Heart right ventricle (tissue), 16 donors: ENCODE measurements around the gene STAM2. TPM values are rescaled to one million over a fixed set of nuclear protein-coding genes. Genes with fewer than 3 reads are reported as not detected.
"Not testable (repeated sequence)": the region's sequence is repeated elsewhere in the genome, so short reads cannot be mapped to it uniquely, and the experiment has no call there.

Source experiments
- ATAC-seq, 8 donors: fragments of 200-7000 bp; cut with Tn5 transposase; one replicate each; pipeline ENCODE4 v1.9.1; 2020; ENCODE audit warnings: mild to moderate bottlenecking in 8 of 8, moderate library complexity in 8 of 8, moderate number of reproducible peaks in 1 of 8
- DNase-seq, 2 donors: peaks; one replicate each; pipeline ENCODE4 v3.0.0-alpha.2; 2020
- H3K27ac ChIP-seq, 10 donors: fragments of 200-600 bp; sonication (generic) in 2 of 10; one replicate each; pipeline versions ENCODE4 v1.5.0 to v1.8.0; 2020 to 2022; ENCODE audit warnings: mild to moderate bottlenecking in 3 of 10
- H3K27me3 ChIP-seq, 7 donors: fragments of 200-600 bp; one replicate each; pipeline ENCODE4 v1.8.0; 2021 to 2022; ENCODE audit warnings: mild to moderate bottlenecking in 2 of 7
- H3K36me3 ChIP-seq, 9 donors: fragments of 200-600 bp; sonication (generic) in 1 of 9; one replicate each; pipeline versions ENCODE4 v1.5.0 to v1.8.0; 2020 to 2022; ENCODE audit warnings: mild to moderate bottlenecking in 2 of 9
- H3K4me1 ChIP-seq, 9 donors: fragments of 200-600 bp; sonication (generic) in 1 of 9; one replicate each; pipeline versions ENCODE4 v1.5.0 to v1.8.0; 2020 to 2022; ENCODE audit warnings: mild to moderate bottlenecking in 4 of 9
- H3K4me3 ChIP-seq, 10 donors: fragments of 200-600 bp; sonication (generic) in 2 of 10; one replicate each; pipeline versions ENCODE4 v1.5.0 to v1.8.0; 2020 to 2022; ENCODE audit warnings: mild to moderate bottlenecking in 7 of 10, moderate library complexity in 2 of 10
- H3K9me3 ChIP-seq, 11 donors: fragments of 200-600 bp in 10 of 11; sonication (generic) in 2 of 11; one replicate each; pipeline versions ENCODE4 v1.5.0 to v1.8.0; 2013 to 2022; ENCODE audit warnings: mild to moderate bottlenecking in 2 of 11, control low read depth in 1 of 11, moderate library complexity in 1 of 11
- WGBS, 2 donors: extraction: QIAGEN DNeasy Blood & Tissue Kit; methylation state at CpG; one replicate each; pipeline ENCODE4 v1.1.7; 2013; ENCODE audit warnings: inconsistent platforms in 1 of 2; 5-methylcytosine and 5-hydroxymethylcytosine counted together
- intact Hi-C, 10 donors: fragments of 100-400 bp; cut with DNase I; formaldehyde crosslinking; loops; one replicate each; pipeline versions ENCODE4 v1.11.1 to v1.14.2; 2022
- polyA plus RNA-seq, 2 donors: library from polyadenylated mRNA; stranded (reverse); fragments of 200-250 nt; gene quantifications; one replicate each; pipeline ENCODE4 v1.2.3, GENCODE V29; 2013
- total RNA-seq, 10 donors: library from RNA; stranded (reverse); fragmentation: NEBNext Ultra II Directional in 3 of 10; extraction: Animal tissue kit (Norgen Biotek cat#: 25700) in 3 of 10; gene quantifications; one replicate each; pipeline versions ENCODE4 v1.2.1 to v1.2.4, GENCODE V29; 2021 to 2023
- TF ChIP-seq, protein P1 (sequence below), 9 donors: fragments of 200-600 bp; sonication (generic) in 2 of 9; IDR thresholded peaks; one replicate each; pipeline versions ENCODE4 v1.5.0 to v1.8.0; 2021 to 2022; ENCODE audit warnings: antibody characterized with exemption in 9 of 9, mild to moderate bottlenecking in 5 of 9, moderate library complexity in 1 of 9
- donor health status: Arrhythmogenic right ventricular cardiomyopathy.
- donor health status: ischemic (EF 13 %, LVEDD 7.1; RV severe dilation, severe dysfunction).
- donor health status: healthy with polysubstance abuse.
- donor health status: DM: no; HTN: yes; CAD: no.
- donor health status: DM: no; HTN: no; CAD: no.
- donor health status: ischemic (EF 25% LVEDD 6.9; RV normal size, moderate dysfunction).
- donor health status: ischemic (EF 25% LVEDD 5.7; RV mildly dilated, moderate dysfunction).
- donor health status: healthy.
- donor health status: DM: yes; HTN: yes; CAD: no.
- donor health status: Ischemic cardiomyopathy.
- donor health status: ischemic (EF 35%, LVEDD 5.7; RV mildly dilated, moderate dysfunction).
- donor health status: nonischemic (EF 11% LVEDD 7.7; RV severe dilation, severe dysfunction).
- donor health status: DM: yes; HTN: yes; CAD: no.
- donor health status: PGD.
- donor health status: ischemic (EF 29% LVEDD 5.4; RV normal size, mild dysfunction).
- donor health status: nonischemic (EF 23%, LVEDD 6.1; RV moderate dilation, normal function).

Gene STAM2
- total and polyA plus RNA-seq, 12 donors, result 6.9 to 35.9 (median 25.0) TPM

DNA sequence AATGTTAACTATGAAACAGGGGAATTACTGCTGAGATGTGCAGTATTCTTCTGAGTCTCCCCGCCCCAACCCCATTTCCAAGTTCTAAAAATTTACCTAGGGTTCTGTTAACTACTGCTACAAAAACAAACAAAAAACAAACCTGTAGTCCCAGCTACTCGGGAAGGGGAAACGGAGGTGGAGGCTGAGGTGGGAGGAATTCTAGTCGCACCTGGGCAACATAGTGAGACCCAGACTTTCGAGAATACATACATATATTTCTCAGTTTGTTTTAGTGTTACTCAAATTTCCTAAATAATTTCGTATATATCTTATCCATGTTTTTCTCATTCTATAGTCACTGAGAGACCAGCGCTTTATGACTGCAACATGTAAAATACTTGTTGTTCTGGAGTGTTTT lies 989 bp downstream of the STAM2 start:
- H3K9me3 ChIP-seq, result no peaks in the 10 kb centered on the region
- no peaks in the 10 kb centered on the region for H3K27me3 ChIP-seq
- H3K36me3 ChIP-seq, result no peaks in the 10 kb centered on the region
- 36 to 38% methylated on average over 7 of the region's 7 CpGs for WGBS, 2 donors
- peak overlapping the region in 8 of 10 donors; percentile 92 to 98 (median 96) for H3K27ac ChIP-seq
- TF ChIP-seq, protein P1, sequence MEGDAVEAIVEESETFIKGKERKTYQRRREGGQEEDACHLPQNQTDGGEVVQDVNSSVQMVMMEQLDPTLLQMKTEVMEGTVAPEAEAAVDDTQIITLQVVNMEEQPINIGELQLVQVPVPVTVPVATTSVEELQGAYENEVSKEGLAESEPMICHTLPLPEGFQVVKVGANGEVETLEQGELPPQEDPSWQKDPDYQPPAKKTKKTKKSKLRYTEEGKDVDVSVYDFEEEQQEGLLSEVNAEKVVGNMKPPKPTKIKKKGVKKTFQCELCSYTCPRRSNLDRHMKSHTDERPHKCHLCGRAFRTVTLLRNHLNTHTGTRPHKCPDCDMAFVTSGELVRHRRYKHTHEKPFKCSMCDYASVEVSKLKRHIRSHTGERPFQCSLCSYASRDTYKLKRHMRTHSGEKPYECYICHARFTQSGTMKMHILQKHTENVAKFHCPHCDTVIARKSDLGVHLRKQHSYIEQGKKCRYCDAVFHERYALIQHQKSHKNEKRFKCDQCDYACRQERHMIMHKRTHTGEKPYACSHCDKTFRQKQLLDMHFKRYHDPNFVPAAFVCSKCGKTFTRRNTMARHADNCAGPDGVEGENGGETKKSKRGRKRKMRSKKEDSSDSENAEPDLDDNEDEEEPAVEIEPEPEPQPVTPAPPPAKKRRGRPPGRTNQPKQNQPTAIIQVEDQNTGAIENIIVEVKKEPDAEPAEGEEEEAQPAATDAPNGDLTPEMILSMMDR (IDR thresholded peaks at IDR 0.05), result no peak
- intact Hi-C loops, result loop anchor here in 8 of 10 donors (2.0 to 10.0 kb wide), 4 partner anchors 137 to 160 kb away; partner anchors contain the start of gene FMNL2 (in 1 of the 8)
- DNase-seq, result no peak
- peak overlapping the region; percentile 56 to 98 (median 76) for H3K4me3 ChIP-seq
- H3K4me1 ChIP-seq, result peaks cover 2 to 49% (median 31%) of the 10 kb centered on the region in 9 donors
- no peak for ATAC-seq

DNA sequence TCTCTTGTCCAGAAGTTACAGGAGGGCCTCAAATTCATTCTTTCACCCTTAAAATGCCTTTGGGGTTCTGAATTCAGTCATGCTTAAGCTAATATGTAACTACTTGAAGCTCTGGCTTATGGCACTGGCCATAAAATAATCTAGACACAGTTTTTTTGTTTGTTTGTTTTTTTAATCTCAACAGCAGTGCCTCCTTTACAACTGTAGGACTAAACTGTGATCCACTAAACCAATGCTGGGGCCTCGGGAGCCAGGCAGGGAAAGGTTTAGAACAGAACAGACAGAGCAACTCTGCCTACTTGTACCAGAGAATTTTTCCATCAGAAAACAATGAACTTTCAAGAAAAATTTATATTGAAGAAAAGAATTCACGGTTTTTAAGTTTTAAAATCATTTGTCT lies 1.7 kb downstream of the STAM2 start:
- intact Hi-C loops, result loop anchor here in 9 of 10 donors (2.0 to 10.0 kb wide), 4 partner anchors 137 to 161 kb away; partner anchors contain the start of gene FMNL2 (in 1 of the 9)
- TF ChIP-seq, protein P1 (IDR thresholded peaks at IDR 0.05), result no peak
- H3K4me1 ChIP-seq, result peaks cover 2 to 57% (median 31%) of the 10 kb centered on the region in 9 donors
- 76 to 78% methylated on average over 2 of the region's 2 CpGs for WGBS, 2 donors
- H3K4me3 ChIP-seq, result peak overlapping the region in 3 of 10 donors; percentile 72 to 98 (median 83)
- H3K27me3 ChIP-seq, result no peaks in the 10 kb centered on the region
- H3K36me3 ChIP-seq, result no peaks in the 10 kb centered on the region
- H3K27ac ChIP-seq, result no peak overlapping the region
- ATAC-seq, result no peak
- no peak for DNase-seq
- H3K9me3 ChIP-seq, result no peaks in the 10 kb centered on the region

- WGBS, 2 donors, result 89 to 92% methylated on average over 5 of the region's 5 CpGs
- DNase-seq, ATAC-seq, H3K9me3 ChIP-seq, H3K4me3 ChIP-seq, H3K27me3 ChIP-seq, H3K36me3 ChIP-seq: not testable (repeated sequence)
- Histone ChIP-seq H3K4me1 (peaks cover 2 to 70% (median 40%) of the 10 kb centered on the region in 9 donors), H3K27ac (peak overlapping the region in 4 of 10 donors; percentile 1 to 60 (median 34))
- intact Hi-C loops, result loop anchor here in 7 of 10 donors (2.0 to 10.0 kb wide), 4 partner anchors 135 to 163 kb away; partner anchors contain the start of gene FMNL2 (in 1 of the 7)
Observed at GRCh38 chr2:152172201-152172785, 3.3 kb downstream of the STAM2 start.

- intact Hi-C loops, result loop anchor here in 7 of 10 donors (2.0 to 10.0 kb wide), 4 partner anchors 134 to 163 kb away; partner anchors contain the start of gene FMNL2 (in 1 of the 7)
- Histone ChIP-seq H3K36me3 (no peaks in the 10 kb centered on the region), H3K4me1 (peaks cover 5 to 75% (median 45%) of the 10 kb centered on the region in 9 donors), H3K9me3 (no peaks in the 10 kb centered on the region), H3K27ac (peak overlapping the region in 4 of 10 donors; percentile 1 to 60 (median 34)), H3K4me3 (no peak overlapping the region), H3K27me3 (no peaks in the 10 kb centered on the region)
- TF ChIP-seq, protein P1 (IDR thresholded peaks at IDR 0.05), result no peak
- DNase-seq (no peak), ATAC-seq (no peak)
- WGBS, 2 donors, result 53 to 67% methylated on average over 4 of the region's 4 CpGs
Observed at GRCh38 chr2:152171718-152172117, 3.8 kb downstream of the STAM2 start.

GRCh38 chr2:152169158-152169557 lies 6.4 kb downstream of the STAM2 start:
- H3K4me3 ChIP-seq, H3K9me3 ChIP-seq, H3K27me3 ChIP-seq, H3K27ac ChIP-seq, H3K36me3 ChIP-seq, ATAC-seq, intact Hi-C loops, DNase-seq: not testable (repeated sequence)
- peaks cover 3 to 81% (median 46%) of the 10 kb centered on the region in 9 donors for H3K4me1 ChIP-seq
- WGBS, 2 donors, result 88 to 93% methylated on average over 7 of the region's 7 CpGs

- ATAC-seq, intact Hi-C loops, H3K9me3 ChIP-seq, DNase-seq, H3K4me3 ChIP-seq, H3K36me3 ChIP-seq, H3K27me3 ChIP-seq: not testable (repeated sequence)
- 98 to 100% methylated on average over 1 of the region's 1 CpG for WGBS, 2 donors
- Histone ChIP-seq H3K27ac (peak overlapping the region in 1 of 10 donors; percentile 24), H3K4me1 (peaks cover 3 to 73% (median 38%) of the 10 kb centered on the region in 9 donors)
Observed at GRCh38 chr2:152167470-152167869, 8.1 kb downstream of the STAM2 start.
